H9 (cell line): ENCODE results near the gene MTHFD1. TPM values are rescaled to one million over a fixed set of nuclear protein-coding genes. Genes with fewer than 3 reads are reported as not detected.

Experiments used
- DNase-seq: peaks from one replicate; pipeline ENCODE4 v3.0.0-alpha.2; 2017
- H2AFZ ChIP-seq: one replicate; pipeline ENCODE4 v1.6.1; 2013; ENCODE audit warnings: mild to moderate bottlenecking, low read length, control low read depth, moderate library complexity
- H2AK5ac ChIP-seq: 2 replicates; pipeline ENCODE4 v1.6.1; 2013; ENCODE audit warnings: low read length, control low read depth, mixed read lengths; ENCODE audit not compliant: insufficient read length
- H2BK120ac ChIP-seq: one replicate; pipeline ENCODE4 v1.6.1; 2013; ENCODE audit warnings: low read depth, mild to moderate bottlenecking, low read length, control low read depth, inconsistent platforms; ENCODE audit not compliant: poor library complexity, severe bottlenecking
- H2BK12ac ChIP-seq: 2 replicates; pipeline ENCODE4 v1.6.1; 2013; ENCODE audit warnings: low read length, control low read depth, mixed read lengths, low read depth; ENCODE audit not compliant: insufficient read length
- H2BK15ac ChIP-seq: 2 replicates; pipeline ENCODE4 v1.6.1; 2013; ENCODE audit warnings: low read depth, low read length, control low read depth
- H2BK20ac ChIP-seq: one replicate; pipeline ENCODE4 v1.6.1; 2013; ENCODE audit warnings: low read depth, mild to moderate bottlenecking, low read length, control low read depth, inconsistent platforms; ENCODE audit not compliant: poor library complexity, severe bottlenecking
- H2BK5ac ChIP-seq: 2 replicates; pipeline ENCODE4 v1.6.1; 2013; ENCODE audit warnings: low read length, control low read depth, mixed read lengths; ENCODE audit not compliant: insufficient read length
- H3K14ac ChIP-seq: 2 replicates; pipeline ENCODE4 v1.6.1; 2013; ENCODE audit warnings: low read length, control low read depth; ENCODE audit not compliant: insufficient read depth
- H3K18ac ChIP-seq: 2 replicates; pipeline ENCODE4 v1.6.1; 2013; ENCODE audit warnings: low read depth, mild to moderate bottlenecking, mixed read lengths, low read length, control low read depth; ENCODE audit not compliant: insufficient read length
- H3K23ac ChIP-seq: 2 replicates; pipeline ENCODE4 v1.6.1; 2013; ENCODE audit warnings: low read length, control low read depth, mixed read lengths, low read depth; ENCODE audit not compliant: insufficient read length
- H3K23me2 ChIP-seq: 2 replicates; pipeline ENCODE4 v1.6.1; 2013; ENCODE audit warnings: low read depth, mild to moderate bottlenecking, mixed read lengths, low read length, control low read depth; ENCODE audit not compliant: insufficient read length, poor library complexity, severe bottlenecking
- H3K27ac ChIP-seq: 2 replicates; pipeline ENCODE4 v1.5.1; 2013; ENCODE audit warnings: low read length, control low read depth, mixed read lengths, low read depth; ENCODE audit not compliant: insufficient read length
- H3K27me3 ChIP-seq: 2 replicates; pipeline ENCODE4 v1.6.1; 2013; ENCODE audit warnings: low read length, control low read depth, inconsistent platforms; ENCODE audit not compliant: insufficient read depth
- H3K4ac ChIP-seq: 2 replicates; pipeline ENCODE4 v1.6.1; 2013; ENCODE audit warnings: low read depth, mild to moderate bottlenecking, control low read depth, inconsistent platforms, low read length, moderate library complexity
- H3K4me1 ChIP-seq: 2 replicates; pipeline ENCODE4 v1.6.1; 2013; ENCODE audit warnings: low read length, control low read depth, inconsistent platforms; ENCODE audit not compliant: insufficient read depth
- H3K4me2 ChIP-seq: 2 replicates; pipeline ENCODE4 v1.6.1; 2013; ENCODE audit warnings: low read length, control low read depth, mixed read lengths; ENCODE audit not compliant: insufficient read length, insufficient read depth
- H3K56ac ChIP-seq: 2 replicates; pipeline ENCODE4 v1.6.1; 2013; ENCODE audit warnings: low read depth, mild to moderate bottlenecking, mixed read lengths, low read length, control low read depth; ENCODE audit not compliant: insufficient read length
- H3K79me1 ChIP-seq: 2 replicates; pipeline ENCODE4 v1.6.1; 2013; ENCODE audit warnings: low read depth, mild to moderate bottlenecking, moderate library complexity, low read length, control low read depth, inconsistent platforms; ENCODE audit not compliant: insufficient read depth, poor library complexity, severe bottlenecking
- H3K79me2 ChIP-seq: 2 replicates; pipeline ENCODE4 v1.6.1; 2013; ENCODE audit warnings: low read length, control low read depth, inconsistent platforms; ENCODE audit not compliant: insufficient read depth
- H3K9ac ChIP-seq: 2 replicates; pipeline ENCODE4 v1.6.1; 2013; ENCODE audit warnings: low read length, control low read depth, mixed read lengths; ENCODE audit not compliant: insufficient read length; ENCODE audit errors: extremely low read depth
- H3K9me3 ChIP-seq: one replicate; pipeline ENCODE4 v1.6.1; 2013; ENCODE audit warnings: low read depth, low read length, inconsistent platforms; ENCODE audit not compliant: control insufficient read depth
- H3T11ph ChIP-seq: one replicate; pipeline ENCODE4 v1.6.1; 2013; ENCODE audit warnings: mild to moderate bottlenecking, low read length, control low read depth, inconsistent platforms
- H4K20me1 ChIP-seq: one replicate; pipeline ENCODE4 v1.6.1; 2013; ENCODE audit not compliant: control insufficient read depth, insufficient read length, insufficient read depth
- H4K5ac ChIP-seq: 2 replicates; pipeline ENCODE4 v1.6.1; 2013; ENCODE audit warnings: low read depth, mild to moderate bottlenecking, mixed read lengths, low read length, control low read depth; ENCODE audit not compliant: insufficient read length
- H4K8ac ChIP-seq: replicated peaks from 2 replicates; pipeline ENCODE4 v1.6.1; 2013; ENCODE audit warnings: low read length, control low read depth, mixed read lengths, low read depth; ENCODE audit not compliant: insufficient read length
- H4K91ac ChIP-seq: 2 replicates; pipeline ENCODE4 v1.6.1; 2013; ENCODE audit warnings: low read depth, mild to moderate bottlenecking, moderate library complexity, mixed read lengths, low read length, control low read depth; ENCODE audit not compliant: insufficient read length
- H3K27ac Mint-ChIP-seq, 3 experiments: 2 replicates in 2 of 3; 3 replicates in 1 of 3; pipeline ENCODE4 v1.8.0; 2020 to 2021; ENCODE audit warnings: mixed read lengths in 3 of 3, mild to moderate bottlenecking in 1 of 3, moderate library complexity in 1 of 3
- H3K27me3 Mint-ChIP-seq: 2 replicates; pipeline ENCODE4 v1.8.0; 2021; ENCODE audit warnings: low read depth, mild to moderate bottlenecking, moderate library complexity, mixed read lengths
- H3K36me3 Mint-ChIP-seq, 3 experiments: 2 replicates in 2 of 3; 3 replicates in 1 of 3; pipeline ENCODE4 v1.8.0; 2020 to 2021; ENCODE audit warnings: low read depth in 3 of 3, mixed read lengths in 3 of 3; ENCODE audit not compliant: insufficient read depth in 1 of 3
- H3K4me1 Mint-ChIP-seq, 2 experiments: 2 replicates each; pipeline ENCODE4 v1.8.0; 2020; ENCODE audit warnings: mixed read lengths in 2 of 2
- H3K4me3 Mint-ChIP-seq, 2 experiments: 2 replicates in 1 of 2; 3 replicates in 1 of 2; pipeline ENCODE4 v1.8.0; 2020 to 2021; ENCODE audit warnings: mild to moderate bottlenecking in 2 of 2, mixed read lengths in 2 of 2, moderate library complexity in 1 of 2
- H3K9me3 Mint-ChIP-seq, 2 experiments: 2 replicates in 1 of 2; 3 replicates in 1 of 2; pipeline ENCODE4 v1.8.0; 2020; ENCODE audit warnings: mild to moderate bottlenecking in 2 of 2, mixed read lengths in 2 of 2, moderate library complexity in 1 of 2
- CTCF ChIP-seq: fragments of 200-600 bp; sonication (generic); conservative IDR thresholded peaks from 3 replicates; pipeline ENCODE4 v1.8.0; 2021; ENCODE audit warnings: antibody characterized with exemption, mild to moderate bottlenecking
- WGBS: extraction: QIAGEN DNeasy Blood & Tissue Kit; methylation state at CpG from one replicate; pipeline ENCODE4 v1.1.7; 2013; ENCODE audit warnings: missing lambda C conversion rate, low lambda C conversion rate, mixed read lengths; ENCODE audit not compliant: insufficient read length; ENCODE audit errors: extremely low coverage; 5-methylcytosine and 5-hydroxymethylcytosine counted together
- total RNA-seq: library from RNA; stranded (reverse); gene quantifications from 2 replicates; pipeline ENCODE4 v1.2.1, GENCODE V29; 2021

The MTHFD1 gene
- total RNA-seq, 1 experiment from 2014 or later = 203 TPM

GRCh38 chr14:64416348-64416932 is 28.3 kb downstream of the MTHFD1 start:
- no peak for DNase-seq
- Mint-ChIP-seq H3K9me3 (no peaks in the 10 kb centered on the region), H3K27ac (no peak overlapping the region), H3K4me1 (no peaks in the 10 kb centered on the region), H3K27me3 (no peaks in the 10 kb centered on the region), H3K4me3 (no peak overlapping the region), H3K36me3 (peaks cover 49 to 92% (median 78%) of the 10 kb centered on the region in 3 experiments; a peak in 6 of 7 replicates)
- no peak overlapping the region for H4K91ac ChIP-seq
- no peaks in the 10 kb centered on the region for H3K23me2 ChIP-seq
- no peak overlapping the region for H3K18ac ChIP-seq
- H4K20me1 ChIP-seq = no peaks in the 10 kb centered on the region
- H2BK12ac ChIP-seq = no peak overlapping the region
- H3K79me1 ChIP-seq = no peaks in the 10 kb centered on the region
- H3K9me3 ChIP-seq = no peaks in the 10 kb centered on the region
- no peak overlapping the region for H3K9ac ChIP-seq
- no peak for TF ChIP-seq CTCF
- H3K56ac ChIP-seq = no peak overlapping the region
- H3K4me1 ChIP-seq = no peaks in the 10 kb centered on the region
- no peak overlapping the region for H3K14ac ChIP-seq
- no peak overlapping the region for H2AFZ ChIP-seq
- H3K23ac ChIP-seq = no peak overlapping the region
- no peak overlapping the region for H2AK5ac ChIP-seq
- no peak overlapping the region for H2BK5ac ChIP-seq
- no peak overlapping the region for H2BK20ac ChIP-seq
- no peaks in the 10 kb centered on the region for H3K79me2 ChIP-seq
- WGBS = no CpG with 5 or more reads among the region's 3 CpGs
- no peak overlapping the region for H3K27ac ChIP-seq
- H3K4ac ChIP-seq = no peak overlapping the region
- H2BK15ac ChIP-seq = no peak overlapping the region
- H3K27me3 ChIP-seq = no peaks in the 10 kb centered on the region
- no peak overlapping the region for H3K4me2 ChIP-seq
- no peak overlapping the region for H3T11ph ChIP-seq
- H4K5ac ChIP-seq = no peak overlapping the region
- H2BK120ac ChIP-seq = no peak overlapping the region
- no peak overlapping the region for H4K8ac ChIP-seq
